ENCODE data around the gene PDGFD.

Gene PDGFD

DNA sequence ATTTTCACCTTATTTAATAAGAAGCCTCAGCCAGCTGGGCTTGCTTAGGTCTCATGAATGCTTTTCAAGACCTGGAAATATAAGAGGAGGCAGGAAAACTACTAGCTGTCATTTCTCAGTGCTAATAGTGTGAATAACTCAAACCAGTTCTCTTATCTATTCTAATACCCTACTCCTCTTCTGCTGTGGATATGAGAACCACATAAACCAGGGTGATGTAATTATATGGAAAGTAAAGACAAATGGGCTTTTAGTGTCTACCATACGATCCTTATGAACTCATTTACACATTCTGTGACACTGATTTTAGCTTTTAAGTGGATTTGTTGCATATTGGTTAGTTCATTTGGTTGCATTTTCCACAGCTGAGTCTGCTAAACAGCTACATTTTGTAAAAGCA is 8.6 kb downstream of the PDGFD start:
- Mint-ChIP-seq H3K4me1 (ENCODE audit: low read depth) (no peaks in the 10 kb centered on the region), H3K4me3 (no peak overlapping the region), H3K36me3 (ENCODE audit: low read depth) (no peaks in the 10 kb centered on the region), H3K27me3 (no peaks in the 10 kb centered on the region), H3K27ac (no peak overlapping the region), H3K9me3 (no peaks in the 10 kb centered on the region)
- intact Hi-C loops (cut with micrococcal nuclease), result no loop called here

DNA sequence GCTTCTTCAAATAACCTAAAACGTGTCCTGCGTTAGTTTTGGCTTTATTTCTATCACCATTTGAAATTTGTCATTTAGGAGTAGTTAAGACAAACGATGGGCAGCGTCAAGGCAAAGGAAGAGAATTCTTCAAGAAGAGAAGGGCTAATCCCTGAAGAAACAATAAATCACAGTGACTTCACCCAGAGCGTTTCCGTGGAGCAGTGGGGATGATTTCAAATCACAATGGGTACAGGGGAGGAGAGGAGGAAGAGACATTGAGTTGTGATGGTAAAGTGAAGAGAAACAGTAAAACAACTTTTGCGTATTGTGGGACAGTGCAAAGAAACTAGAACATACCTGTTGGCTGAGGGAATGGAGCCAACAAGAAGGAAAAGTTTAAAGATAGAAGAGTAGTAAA is 9.7 kb downstream of the PDGFD start:
- H3K36me3 Mint-ChIP-seq (ENCODE audit: low read depth), result no peaks in the 10 kb centered on the region
- H3K27me3 Mint-ChIP-seq, result no peaks in the 10 kb centered on the region
- H3K27ac Mint-ChIP-seq, result no peak overlapping the region
- H3K4me3 Mint-ChIP-seq, result no peak overlapping the region
- H3K4me1 Mint-ChIP-seq (ENCODE audit: low read depth), result no peaks in the 10 kb centered on the region
- intact Hi-C loops (cut with micrococcal nuclease), result no loop called here
- no peaks in the 10 kb centered on the region for H3K9me3 Mint-ChIP-seq

DNA sequence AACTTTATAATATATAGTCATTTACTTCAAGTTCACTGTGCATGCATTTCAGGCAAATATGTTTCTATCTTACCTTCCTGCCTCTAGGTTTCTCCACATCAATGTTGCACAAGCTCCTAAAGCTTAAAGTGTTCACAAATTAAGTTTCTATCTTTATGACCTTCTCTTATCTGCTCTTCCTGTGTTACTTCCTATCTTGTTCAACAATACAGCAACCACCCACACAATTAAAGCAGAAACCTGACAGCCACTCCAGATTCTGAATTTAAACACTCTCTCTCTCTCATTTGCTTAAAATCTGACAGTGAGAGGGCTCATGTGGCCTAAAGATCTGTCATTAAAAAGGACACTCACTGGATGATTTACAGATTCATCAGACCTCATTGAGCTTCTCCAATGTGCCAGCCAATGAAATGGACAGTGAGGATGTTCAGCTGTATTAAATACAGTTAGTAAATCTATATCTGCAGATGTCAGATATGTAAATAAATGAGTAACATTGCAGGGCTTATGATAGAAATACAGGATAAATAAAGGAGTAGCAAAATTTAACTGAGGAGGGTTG is 10.9 kb downstream of the PDGFD start:
- Mint-ChIP-seq H3K9me3 (no peaks in the 10 kb centered on the region), H3K4me1 (ENCODE audit: low read depth) (no peaks in the 10 kb centered on the region), H3K4me3 (no peak overlapping the region), H3K27ac (no peak overlapping the region), H3K27me3 (no peaks in the 10 kb centered on the region), H3K36me3 (ENCODE audit: low read depth) (no peaks in the 10 kb centered on the region)
- intact Hi-C loops (cut with micrococcal nuclease), result no loop called here

DNA sequence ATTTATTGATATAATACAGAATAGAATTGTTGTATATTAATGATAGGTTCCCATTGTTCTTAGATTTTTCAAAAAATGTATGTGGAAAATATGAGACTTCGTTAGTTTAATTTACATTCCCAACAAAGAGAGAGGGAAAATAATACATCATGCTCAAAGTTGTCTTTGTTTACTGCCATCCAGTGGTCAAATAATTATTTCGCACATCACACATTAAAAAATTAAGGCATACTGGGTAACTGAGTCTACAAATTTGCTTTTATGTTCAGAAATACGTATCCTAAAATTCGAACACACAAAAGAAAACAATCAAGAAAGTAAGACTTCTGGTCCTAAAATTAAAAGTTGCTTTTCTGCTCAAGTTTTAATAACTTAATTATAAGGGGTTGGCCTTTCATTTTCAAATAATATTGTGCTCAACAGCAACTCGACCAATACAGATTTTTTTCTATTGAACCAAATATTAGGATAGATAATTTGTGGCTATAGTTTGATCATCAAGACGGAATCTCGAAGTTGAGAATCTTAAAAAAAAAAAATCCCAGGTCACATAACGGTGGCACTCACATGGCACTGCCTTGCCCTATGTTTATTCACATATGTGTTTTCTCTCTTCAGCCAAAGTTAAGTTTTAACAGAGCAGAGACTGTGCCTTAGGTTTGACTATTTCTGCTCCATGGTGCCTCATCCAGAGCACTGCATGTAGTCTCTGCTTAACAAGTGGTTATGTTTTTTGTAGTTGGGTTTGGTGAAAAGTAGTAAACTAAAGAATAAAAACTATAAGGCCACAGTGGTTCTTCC is 12.3 kb downstream of the PDGFD start:
- no peaks in the 10 kb centered on the region for H3K36me3 Mint-ChIP-seq (ENCODE audit: low read depth)
- H3K9me3 Mint-ChIP-seq, result no peaks in the 10 kb centered on the region
- no peak overlapping the region for H3K4me3 Mint-ChIP-seq
- intact Hi-C loops (cut with micrococcal nuclease), result loop anchor here (1.0 to 2.0 kb wide), 2 partner anchors 225 to 469 kb away; no protein-coding TSS in a partner anchor
- no peaks in the 10 kb centered on the region for H3K27me3 Mint-ChIP-seq
- no peaks in the 10 kb centered on the region for H3K4me1 Mint-ChIP-seq (ENCODE audit: low read depth)
- no peak overlapping the region for H3K27ac Mint-ChIP-seq

DNA sequence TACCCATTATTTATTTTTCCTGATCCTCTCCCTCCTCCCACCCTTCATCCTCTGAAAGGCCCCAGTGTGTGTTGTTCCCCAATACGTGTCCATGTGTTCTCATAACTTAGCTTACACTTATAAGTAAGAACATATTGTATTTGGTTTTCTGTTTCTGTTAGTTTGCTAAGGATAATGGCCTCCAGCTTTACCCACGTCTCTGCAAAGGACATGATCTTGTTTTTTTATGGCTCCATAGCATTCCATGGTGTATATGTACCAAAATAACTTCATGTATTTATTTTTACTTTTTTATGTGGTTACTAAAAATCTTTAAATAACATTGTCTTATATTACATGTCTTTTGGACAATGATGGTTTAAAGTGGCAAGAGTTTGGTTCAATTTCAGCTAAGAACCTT is 15.2 kb downstream of the PDGFD start:
- Mint-ChIP-seq H3K27me3 (no peaks in the 10 kb centered on the region), H3K9me3 (no peaks in the 10 kb centered on the region), H3K4me3 (no peak overlapping the region), H3K27ac (no peak overlapping the region), H3K4me1 (ENCODE audit: low read depth) (no peaks in the 10 kb centered on the region), H3K36me3 (ENCODE audit: low read depth) (no peaks in the 10 kb centered on the region)
- intact Hi-C loops (cut with micrococcal nuclease), result no loop called here

DNA sequence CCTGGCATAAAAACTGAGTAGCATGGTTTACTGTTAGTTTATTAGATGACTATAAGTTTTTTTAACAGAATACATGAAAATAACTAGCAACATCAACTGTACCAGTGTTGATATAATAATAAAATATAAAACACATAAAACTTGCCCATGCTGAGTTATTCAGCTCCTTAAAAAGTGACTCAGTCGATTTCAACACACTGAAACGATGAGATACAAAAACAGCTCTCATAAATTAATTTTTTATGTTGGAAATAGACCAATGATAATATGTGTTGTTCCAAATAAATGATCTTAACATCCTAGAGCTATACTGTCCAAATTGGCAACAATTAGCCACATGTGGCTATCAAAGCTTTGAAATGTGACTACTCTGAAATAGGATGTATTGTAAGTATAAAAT is 15.9 kb downstream of the PDGFD start:
- Mint-ChIP-seq H3K4me3 (no peak overlapping the region), H3K27ac (no peak overlapping the region), H3K36me3 (ENCODE audit: low read depth) (no peaks in the 10 kb centered on the region), H3K4me1 (ENCODE audit: low read depth) (no peaks in the 10 kb centered on the region), H3K27me3 (no peaks in the 10 kb centered on the region), H3K9me3 (no peaks in the 10 kb centered on the region)
- intact Hi-C loops (cut with micrococcal nuclease), result no loop called here

DNA sequence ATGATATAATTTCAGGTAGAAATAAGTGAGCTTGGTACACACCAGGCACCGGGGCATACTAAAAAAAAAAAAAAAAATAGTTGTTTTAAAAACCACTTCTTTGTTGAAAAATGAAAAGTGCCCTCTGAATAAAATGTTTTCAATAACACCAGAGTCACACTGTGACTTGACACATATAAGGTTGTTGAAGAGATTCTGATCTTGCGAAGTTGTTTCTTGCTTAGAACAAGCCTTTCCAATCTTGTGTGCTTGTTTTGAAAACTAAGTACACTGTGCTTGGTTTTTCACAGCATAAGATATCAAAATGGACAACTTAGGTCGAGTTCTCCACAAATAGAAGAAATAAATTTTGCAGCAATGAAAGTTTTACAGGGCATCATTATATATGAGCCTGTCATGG is 17.0 kb downstream of the PDGFD start:
- no peaks in the 10 kb centered on the region for H3K4me1 Mint-ChIP-seq (ENCODE audit: low read depth)
- intact Hi-C loops (cut with micrococcal nuclease), result no loop called here
- H3K4me3 Mint-ChIP-seq, result no peak overlapping the region
- no peaks in the 10 kb centered on the region for H3K36me3 Mint-ChIP-seq (ENCODE audit: low read depth)
- H3K27ac Mint-ChIP-seq, result no peak overlapping the region
- no peaks in the 10 kb centered on the region for H3K9me3 Mint-ChIP-seq
- H3K27me3 Mint-ChIP-seq, result no peaks in the 10 kb centered on the region

DNA sequence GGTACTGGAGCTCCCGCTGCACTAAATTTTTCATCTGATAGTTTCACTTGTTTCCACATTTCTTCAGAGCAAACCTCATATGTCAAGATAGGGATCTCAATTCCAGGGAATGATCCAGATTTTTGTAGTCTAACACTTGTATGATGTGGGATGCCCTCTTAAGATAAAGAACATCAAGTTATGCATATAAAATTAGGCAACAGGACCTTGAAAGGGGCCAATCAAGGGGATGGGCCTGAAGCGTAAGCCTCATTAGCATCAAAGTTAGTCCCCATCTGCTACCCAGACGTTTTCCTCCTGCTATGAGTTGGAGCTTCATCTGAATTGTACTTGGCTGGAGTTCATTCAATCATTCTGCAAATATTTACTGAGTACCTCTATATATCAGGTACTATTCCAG is 17.5 kb downstream of the PDGFD start:
- intact Hi-C loops (cut with micrococcal nuclease), result no loop called here
- H3K36me3 Mint-ChIP-seq (ENCODE audit: low read depth), result no peaks in the 10 kb centered on the region
- H3K27me3 Mint-ChIP-seq, result no peaks in the 10 kb centered on the region
- no peaks in the 10 kb centered on the region for H3K4me1 Mint-ChIP-seq (ENCODE audit: low read depth)
- H3K9me3 Mint-ChIP-seq, result no peaks in the 10 kb centered on the region
- no peak overlapping the region for H3K4me3 Mint-ChIP-seq
- no peak overlapping the region for H3K27ac Mint-ChIP-seq

DNA sequence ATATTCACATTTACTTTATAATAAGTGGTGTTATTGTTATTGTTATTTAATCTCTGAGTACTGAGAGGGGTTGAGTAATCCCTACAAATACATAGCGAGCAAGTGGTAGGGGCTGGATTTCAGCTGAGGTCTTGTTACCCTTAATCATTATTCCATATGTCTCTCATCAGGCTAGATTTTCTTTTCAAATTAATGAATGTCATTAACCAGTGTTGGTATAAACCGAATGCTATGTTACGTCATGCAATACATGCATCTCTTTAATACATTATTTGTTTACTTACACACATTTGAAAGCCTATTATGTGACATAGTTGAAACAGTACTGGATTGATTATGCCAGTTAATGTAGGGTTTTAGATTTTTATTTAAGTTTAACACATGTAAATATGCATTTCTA is 18.9 kb downstream of the PDGFD start:
- intact Hi-C loops (cut with micrococcal nuclease), result no loop called here
- Mint-ChIP-seq H3K9me3 (no peaks in the 10 kb centered on the region), H3K27ac (no peak overlapping the region), H3K4me3 (no peak overlapping the region), H3K36me3 (ENCODE audit: low read depth) (no peaks in the 10 kb centered on the region), H3K27me3 (no peaks in the 10 kb centered on the region), H3K4me1 (ENCODE audit: low read depth) (no peaks in the 10 kb centered on the region)

DNA sequence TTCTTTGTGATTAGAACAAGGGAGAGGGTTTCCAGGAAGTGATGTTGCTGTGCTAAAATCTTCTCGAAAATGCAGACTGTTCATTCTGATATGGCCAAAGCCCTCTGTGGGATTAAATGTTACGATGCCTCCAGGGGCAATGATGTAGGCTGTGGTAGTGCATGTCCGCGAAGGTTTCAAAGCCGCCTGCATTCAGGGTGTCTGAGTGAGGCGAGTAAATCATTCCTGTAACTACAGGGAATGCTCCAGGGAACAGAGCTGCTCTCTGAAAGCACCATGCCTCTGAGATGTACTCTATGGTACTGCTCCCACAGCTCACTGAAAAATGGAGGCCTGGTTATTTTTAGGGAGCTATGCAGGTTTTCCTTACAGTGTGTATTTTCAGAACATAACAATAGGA is 21.2 kb downstream of the PDGFD start:
- Mint-ChIP-seq H3K36me3 (ENCODE audit: low read depth) (no peaks in the 10 kb centered on the region), H3K4me1 (ENCODE audit: low read depth) (no peaks in the 10 kb centered on the region), H3K27me3 (no peaks in the 10 kb centered on the region), H3K27ac (no peak overlapping the region), H3K4me3 (no peak overlapping the region), H3K9me3 (no peaks in the 10 kb centered on the region)
- intact Hi-C loops (cut with micrococcal nuclease), result no loop called here

DNA sequence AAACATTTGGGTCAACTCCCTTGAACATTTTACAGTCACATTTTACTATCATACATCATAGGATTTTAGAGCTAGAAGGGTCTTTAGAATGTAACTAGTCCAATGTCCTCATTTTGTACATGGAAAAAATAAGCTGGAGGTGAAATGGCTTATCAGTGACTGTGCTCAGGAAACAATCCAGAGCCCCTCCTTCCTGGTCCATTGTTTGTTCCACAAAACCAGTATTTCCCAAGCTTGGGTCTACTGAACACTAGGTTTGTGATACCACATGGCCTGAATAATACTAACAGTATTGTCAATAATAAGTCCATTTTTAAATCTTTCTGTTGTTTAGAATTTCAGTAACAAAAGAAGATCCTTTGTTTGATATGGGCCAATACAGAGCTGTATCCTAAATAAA is 27.1 kb downstream of the PDGFD start:
- no peak overlapping the region for H3K4me3 Mint-ChIP-seq
- H3K4me1 Mint-ChIP-seq (ENCODE audit: low read depth), result no peaks in the 10 kb centered on the region
- H3K36me3 Mint-ChIP-seq (ENCODE audit: low read depth), result no peaks in the 10 kb centered on the region
- H3K9me3 Mint-ChIP-seq, result no peaks in the 10 kb centered on the region
- H3K27ac Mint-ChIP-seq, result no peak overlapping the region
- no peaks in the 10 kb centered on the region for H3K27me3 Mint-ChIP-seq
- intact Hi-C loops (cut with micrococcal nuclease), result no loop called here

DNA sequence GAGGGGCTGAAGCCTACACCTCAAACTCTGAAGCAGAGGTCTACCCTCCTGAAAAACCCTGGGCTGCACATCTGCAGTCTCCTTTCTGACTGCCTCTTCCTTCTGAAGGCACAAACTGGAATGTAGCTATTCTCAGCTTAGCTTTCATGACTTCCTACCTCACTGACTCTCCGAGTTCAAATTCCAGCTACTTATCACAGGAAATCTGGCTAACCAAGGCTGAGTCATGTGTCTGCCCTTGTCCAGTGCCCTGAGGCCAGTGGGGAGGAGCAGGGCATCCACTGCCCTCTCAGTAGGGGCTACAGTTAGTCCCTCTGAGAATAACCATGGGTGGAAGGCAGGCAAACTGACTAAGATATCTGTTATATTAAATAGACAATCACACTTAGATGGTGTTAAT is 29.2 kb downstream of the PDGFD start:
- intact Hi-C loops (cut with micrococcal nuclease), result no loop called here

DNA sequence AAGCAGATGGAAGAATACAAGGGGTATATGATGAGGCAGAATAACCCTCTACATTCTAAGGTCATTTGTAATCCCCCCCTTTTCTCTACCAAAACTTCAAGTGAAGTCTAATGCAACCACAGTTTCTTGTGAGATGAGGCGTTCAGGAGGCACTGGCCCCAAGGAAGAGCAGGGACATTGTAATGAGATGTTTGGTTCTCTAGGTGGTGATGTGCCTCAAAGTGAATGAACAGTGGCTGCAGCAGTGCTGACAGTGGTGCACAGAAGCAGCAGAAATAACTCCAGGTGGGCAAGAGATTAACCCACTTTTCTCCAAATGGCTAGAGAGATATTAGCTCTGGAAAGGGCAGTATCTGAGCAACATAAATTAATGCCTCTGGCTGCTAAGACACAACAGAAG is 33.8 kb downstream of the PDGFD start:
- Mint-ChIP-seq H3K9me3 (no peaks in the 10 kb centered on the region), H3K27ac (no peak overlapping the region), H3K27me3 (no peaks in the 10 kb centered on the region), H3K4me3 (no peak overlapping the region), H3K4me1 (ENCODE audit: low read depth) (no peaks in the 10 kb centered on the region), H3K36me3 (ENCODE audit: low read depth) (no peaks in the 10 kb centered on the region)
- intact Hi-C loops (cut with micrococcal nuclease), result no loop called here

More for the DNA sequence above, 29.2 kb downstream of the PDGFD start:
- no peak overlapping the region for H3K27ac Mint-ChIP-seq
- no peaks in the 10 kb centered on the region for H3K27me3 Mint-ChIP-seq
- no peak overlapping the region for H3K4me3 Mint-ChIP-seq
- no peaks in the 10 kb centered on the region for H3K4me1 Mint-ChIP-seq (ENCODE audit: low read depth)
- H3K36me3 Mint-ChIP-seq (ENCODE audit: low read depth), result no peaks in the 10 kb centered on the region
- H3K9me3 Mint-ChIP-seq, result no peaks in the 10 kb centered on the region

DNA sequence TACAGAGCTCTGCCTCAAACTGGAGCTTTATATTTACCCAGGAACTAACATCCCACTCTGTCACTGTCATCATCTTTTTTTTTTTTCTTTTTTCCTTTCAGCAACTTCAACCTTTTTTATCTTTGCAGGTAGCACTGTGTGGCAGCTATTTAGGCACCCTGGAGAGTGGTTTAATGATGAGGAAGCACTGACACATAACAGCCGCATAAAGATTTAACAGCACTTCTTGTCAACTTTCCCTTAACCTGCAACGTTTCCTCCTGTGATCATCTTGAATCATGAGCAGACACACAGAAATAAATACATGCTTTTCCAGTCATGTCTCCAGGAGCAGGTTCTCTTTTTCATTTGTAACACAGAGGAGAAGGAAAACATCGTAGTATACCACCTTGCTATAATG is 34.8 kb downstream of the PDGFD start:
- no peaks in the 10 kb centered on the region for H3K27me3 Mint-ChIP-seq
- no peaks in the 10 kb centered on the region for H3K4me1 Mint-ChIP-seq (ENCODE audit: low read depth)
- H3K4me3 Mint-ChIP-seq, result no peak overlapping the region
- H3K9me3 Mint-ChIP-seq, result no peaks in the 10 kb centered on the region
- H3K27ac Mint-ChIP-seq, result no peak overlapping the region
- H3K36me3 Mint-ChIP-seq (ENCODE audit: low read depth), result no peaks in the 10 kb centered on the region
- intact Hi-C loops (cut with micrococcal nuclease), result no loop called here

DNA sequence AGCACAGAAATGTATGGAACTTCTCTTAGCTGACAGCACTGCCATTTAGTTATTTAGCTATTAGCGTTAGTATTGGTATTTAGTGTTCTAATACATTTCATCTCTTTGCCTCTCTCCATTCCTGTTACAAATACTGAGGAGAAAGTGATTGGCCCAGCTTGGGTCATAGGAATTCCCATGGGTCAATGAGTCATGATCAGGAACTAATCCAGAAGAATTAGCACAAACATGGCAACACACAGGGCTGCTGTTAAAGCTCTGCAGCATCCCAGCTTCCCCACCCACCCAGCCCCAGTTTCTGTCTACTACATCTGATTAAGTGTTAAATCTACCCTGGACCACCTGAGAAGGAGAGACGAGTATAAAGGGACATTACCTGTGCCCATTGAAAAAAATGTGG is 36.1 kb downstream of the PDGFD start:
- intact Hi-C loops (cut with micrococcal nuclease), result no loop called here
- no peaks in the 10 kb centered on the region for H3K4me1 Mint-ChIP-seq (ENCODE audit: low read depth)
- no peaks in the 10 kb centered on the region for H3K9me3 Mint-ChIP-seq
- H3K27me3 Mint-ChIP-seq, result no peaks in the 10 kb centered on the region
- no peaks in the 10 kb centered on the region for H3K36me3 Mint-ChIP-seq (ENCODE audit: low read depth)
- no peak overlapping the region for H3K27ac Mint-ChIP-seq
- no peak overlapping the region for H3K4me3 Mint-ChIP-seq

Measured in dendritic cell treated with granulocyte-macrophage colony-stimulating factor and Interleukin-4, amounts not matched to agents 40 ng/mL and 50 ng/mL, for 4 days (primary cell).